K562 (cell line): ENCODE measurements around the gene PROK1. TPM values are rescaled to one million over a fixed set of nuclear protein-coding genes. Genes with fewer than 3 reads are reported as not detected.

Experiments
- ATAC-seq: fragments of 200-7000 bp; cut with Tn5 transposase; 3 replicates; pipeline ENCODE4 v1.9.1; 2020; ENCODE audit warnings: moderate library complexity
- BruUV-seq: library from RNA; stranded (reverse); fragments of 400-500 nt; replicated peaks from 2 replicates; lab custom pipeline; 2021; lab: Mats Ljungman, UMichigan
- CTCF ChIA-PET: fragments of 300-600 bp; formaldehyde crosslinking; extraction: SDS; loops from one replicate; lab custom pipeline; 2021; ENCODE audit warnings: low intra/inter-chr PET ratio; lab: Yijun Ruan, JAX
- POLR2A ChIA-PET: fragments of 300-600, 350-650 bp; sonication (Branson Sonifier 250); formaldehyde crosslinking; extraction: SDS; loops from one replicate; lab custom pipeline; 2021; ENCODE audit warnings: antibody characterized with exemption, inconsistent platforms; lab: Yijun Ruan, JAX
- DNase-seq, 4 experiments: peaks; one replicate each; pipeline versions ENCODE4 v3.0.0 to v3.0.0-alpha.2; 2011 to 2018; ENCODE audit warnings: low spot score in 3 of 4, mixed read lengths in 3 of 4; ENCODE audit errors: extremely low read depth in 1 of 4
- FAIRE-seq: peaks from 2 replicates; lab custom pipeline; 2011; peaks lifted over from hg19 to GRCh38; lab: Jason Lieb, UNC
- H2AFZ ChIP-seq: 2 replicates; pipeline ENCODE4 v1.6.0; 2011; ENCODE audit warnings: low read depth, low read length, control low read depth, inconsistent platforms
- H3K27ac ChIP-seq: fragments of 200-600 bp; 3 replicates; pipeline ENCODE4 v1.8.0; 2011; ENCODE audit warnings: low read depth, mild to moderate bottlenecking, control low read depth, inconsistent platforms, low read length, moderate library complexity, mixed read lengths; ENCODE audit errors: extremely low read depth
- H3K27me3 ChIP-seq, 2 experiments: fragments of 300-600 bp in 1 of 2; 2 replicates in 1 of 2; 3 replicates in 1 of 2; pipeline versions ENCODE4 v1.6.0 to v1.8.0; 2011; ENCODE audit warnings: inconsistent platforms in 2 of 2, low read length in 2 of 2, mild to moderate bottlenecking in 1 of 2, mixed read lengths in 1 of 2, moderate library complexity in 1 of 2; ENCODE audit not compliant: control insufficient read depth in 2 of 2, insufficient read depth in 2 of 2
- H3K36me3 ChIP-seq: fragments of 300-600 bp; 3 replicates; pipeline ENCODE4 v1.8.0; 2011; ENCODE audit warnings: mild to moderate bottlenecking, low read length, inconsistent platforms; ENCODE audit not compliant: control insufficient read depth, insufficient read depth
- H3K4me1 ChIP-seq, 2 experiments: fragments of 200-600 bp in 1 of 2; replicated peaks in 1 of 2; 2 replicates in 1 of 2; 3 replicates in 1 of 2; pipeline versions ENCODE4 v1.5.1 to v1.8.0; 2011; ENCODE audit warnings: inconsistent platforms in 2 of 2, low read length in 2 of 2, mild to moderate bottlenecking in 1 of 2, mixed read lengths in 1 of 2, moderate library complexity in 1 of 2; ENCODE audit not compliant: control insufficient read depth in 2 of 2, insufficient read depth in 2 of 2
- H3K4me2 ChIP-seq: 2 replicates; pipeline ENCODE4 v1.6.1; 2011; ENCODE audit warnings: low read length, control low read depth, inconsistent platforms, mixed read lengths; ENCODE audit not compliant: insufficient read depth
- H3K4me3 ChIP-seq: fragments of 200-600 bp; sonication (generic), shearing (Covaris generic); 2 replicates; pipeline ENCODE4 v1.5.1; 2016; ENCODE audit warnings: control low read depth, inconsistent platforms
- H3K79me2 ChIP-seq: fragments of 200-600 bp; 3 replicates; pipeline ENCODE4 v1.8.0; 2011; ENCODE audit warnings: low read length, inconsistent platforms; ENCODE audit not compliant: control insufficient read depth, insufficient read depth
- H3K9ac ChIP-seq, 2 experiments: 2 replicates each; pipeline versions ENCODE4 v1.6.0 to v1.6.1; 2011; ENCODE audit warnings: low read depth in 2 of 2, low read length in 2 of 2, control low read depth in 1 of 2, inconsistent platforms in 1 of 2, mild to moderate bottlenecking in 1 of 2, mixed read lengths in 1 of 2; ENCODE audit not compliant: insufficient read depth in 1 of 2
- H3K9me1 ChIP-seq: one replicate; pipeline ENCODE4 v1.6.0; 2011; ENCODE audit warnings: inconsistent platforms, mild to moderate bottlenecking, low read length, moderate library complexity; ENCODE audit not compliant: control insufficient read depth, insufficient read depth
- H3K9me3 ChIP-seq: replicated peaks from 2 replicates; pipeline ENCODE4 v1.5.1; 2011; ENCODE audit warnings: low read depth, low read length, inconsistent platforms; ENCODE audit not compliant: control insufficient read depth, insufficient read depth
- H4K20me1 ChIP-seq: replicated peaks from 2 replicates; pipeline ENCODE4 v1.6.1; 2011; ENCODE audit warnings: low read length, inconsistent platforms, mixed read lengths; ENCODE audit not compliant: control insufficient read depth, insufficient read depth
- ARID1B ChIP-seq: fragments of 450-650 bp; IDR thresholded peaks from 2 replicates; pipeline ENCODE4 v1.6.1; 2016; ENCODE audit warnings: antibody characterized with exemption, mild to moderate bottlenecking, inconsistent platforms
- GTF2E2 ChIP-seq: fragments of 200-800 bp; sonication (Bioruptor generic); IDR thresholded peaks from 2 replicates; pipeline ENCODE4 v1.6.1; 2016; ENCODE audit warnings: missing genetic modification characterization, missing compliant biosample characterization
- YY1 ChIP-seq, 3 experiments: IDR thresholded peaks; 2 replicates each; pipeline ENCODE4 v1.6.1; 2011; ENCODE audit warnings: low read length in 2 of 3, mild to moderate bottlenecking in 2 of 3, moderate library complexity in 2 of 3, borderline replicate concordance in 1 of 3, control low read depth in 1 of 3, low read depth in 1 of 3; ENCODE audit not compliant: insufficient read depth in 3 of 3, insufficient replicate concordance in 2 of 3, control insufficient read depth in 1 of 3, insufficient read length in 1 of 3; ENCODE audit errors: extremely low read depth in 1 of 3
- ZFX ChIP-seq: sonication (generic); formaldehyde crosslinking; IDR thresholded peaks from 2 replicates; pipeline ENCODE4 v1.8.0; 2022; ENCODE audit warnings: mild to moderate bottlenecking, missing genetic modification reagents, moderate library complexity
- ZNF77 ChIP-seq: fragments of 250-450 bp; sonication (Bioruptor Pico); IDR thresholded peaks from 2 replicates; pipeline ENCODE4 v1.5.0; 2020
- WGBS: fragments of 100-300 bp; shearing (Covaris generic); methylation state at CpG from one replicate; pipeline ENCODE4 v1.1.6; 2016; ENCODE audit warnings: low coverage, mixed read lengths; ENCODE audit not compliant: insufficient coverage; ENCODE audit errors: missing lambda C conversion rate; 5-methylcytosine and 5-hydroxymethylcytosine counted together
- in situ Hi-C: fragments of 300-500 bp; cut with MboI; formaldehyde crosslinking; loops from 4 replicates; pipeline ENCODE4 v1.15.0; 2018; ENCODE audit warnings: inconsistent platforms, mixed read lengths
- intact Hi-C: fragments of 100-400 bp; cut with micrococcal nuclease; formaldehyde crosslinking; loops from 2 replicates; pipeline ENCODE4 v1.14.2; 2022
- polyA plus RNA-seq, 8 experiments: library from polyadenylated mRNA; depleted of rRNA in 4 of 8; stranded (reverse) in 5 of 8; unstranded in 3 of 8; fragments of >200 nt; fragmentation: Nextera tagmentation in 2 of 8; fragmentation: Illumina TruSeq in 1 of 8; extraction: Ambion mirVana in 2 of 8; extraction: Trizol in 1 of 8; gene quantifications; 2 replicates each; pipeline versions ENCODE4 v1.2.1 to v1.2.3, GENCODE V29; 2011 to 2014; ENCODE audit warnings: inconsistent platforms in 1 of 8, missing spikeins in 1 of 8
- total RNA-seq, 7 experiments: library from RNA; depleted of rRNA in 6 of 7; stranded (reverse); fragments of >200 nt in 6 of 7; fragmentation: Illumina TruSeq in 2 of 7; extraction: Trizol in 2 of 7; gene quantifications; 2 replicates each; pipeline versions ENCODE4 v1.2.1 to v1.2.3, GENCODE V29; 2011 to 2021; ENCODE audit warnings: low replicate concordance in 1 of 7
- TF ChIP-seq, protein P1 (sequence below), 3 experiments: IDR thresholded peaks in 2 of 3; conservative IDR thresholded peaks in 1 of 3; 2 replicates each; pipeline ENCODE4 v1.5.1; 2011 to 2012; ENCODE audit warnings: low read length in 3 of 3, mild to moderate bottlenecking in 3 of 3, control low read depth in 2 of 3, improper control_type of control experiment in 1 of 3, inconsistent platforms in 1 of 3, low read depth in 1 of 3, mixed read lengths in 1 of 3, moderate library complexity in 1 of 3; ENCODE audit not compliant: insufficient read depth in 2 of 3
- TF ChIP-seq, protein P2 (sequence below): sonication (generic); formaldehyde crosslinking; IDR thresholded peaks from 2 replicates; pipeline ENCODE4 v1.8.1; 2023; ENCODE audit warnings: mild to moderate bottlenecking, missing genetic modification reagents
- TF ChIP-seq, protein P3 (sequence below): fragments of 450-650 bp; IDR thresholded peaks from 2 replicates; pipeline ENCODE4 v1.6.1; 2018; ENCODE audit warnings: mild to moderate bottlenecking, low read depth; ENCODE audit not compliant: partially characterized antibody
- TF ChIP-seq, protein P4 (sequence below): fragments of 250-450 bp; sonication (Bioruptor Pico); IDR thresholded peaks from 2 replicates; pipeline ENCODE4 v1.4.0; 2020; ENCODE audit warnings: mild to moderate bottlenecking, moderate library complexity, borderline replicate concordance

The PROK1 gene
- total and polyA plus RNA-seq, 9 of the 15 experiments (the other 6 are each of a cell fraction or from before 2014, with no cell fraction given) = 0.15 TPM; not detected in 8

DNA sequence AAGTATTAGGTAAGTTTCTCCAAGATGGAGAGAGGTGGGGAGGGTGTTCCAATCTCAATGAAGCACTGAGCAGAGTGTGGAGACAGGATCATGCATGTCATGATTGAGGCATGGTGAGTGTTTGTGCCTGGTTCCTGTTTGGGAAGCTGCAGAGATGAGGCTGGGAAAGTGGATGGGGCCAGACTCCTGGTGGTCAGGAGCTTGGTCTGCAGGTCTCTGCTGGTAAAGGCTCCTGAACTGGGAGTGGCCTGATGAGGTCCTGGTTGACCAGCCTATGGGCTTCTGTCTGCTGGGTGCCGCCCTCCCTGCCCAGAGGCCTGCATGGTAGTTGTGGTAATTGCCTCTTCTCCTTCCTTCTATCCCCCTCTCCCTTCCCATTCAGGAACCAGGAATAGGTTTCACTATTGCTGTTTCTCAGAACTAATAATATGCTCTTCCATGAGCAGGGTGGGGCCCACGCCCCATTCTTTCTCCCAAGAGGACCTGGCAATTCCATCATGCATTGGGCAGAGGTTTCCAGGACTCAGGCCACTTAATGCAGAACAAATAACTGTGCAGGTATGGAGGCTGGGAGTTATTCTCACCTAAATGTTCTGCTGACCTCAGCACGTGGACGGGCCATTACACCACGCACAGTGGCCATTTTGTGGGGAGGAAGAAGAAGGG is 24.5 kb downstream of the PROK1 start:
- no peaks in the 10 kb centered on the region; a peak in 3 of 5 replicates for H3K4me1 ChIP-seq
- H2AFZ ChIP-seq = no peak overlapping the region
- intact Hi-C loops = no loop called here
- no peaks in the 10 kb centered on the region for H3K36me3 ChIP-seq
- peak; percentile 94 for ATAC-seq
- no TSS peak for BruUV-seq
- peak; percentile 40 for FAIRE-seq
- peak in 2 of 4 experiments; percentile 61 to 70 for DNase-seq
- no peak overlapping the region for H3K27ac ChIP-seq
- POLR2A ChIA-PET = interaction anchor here (0.8 kb wide), 1 partner anchor 20 kb away, joined by 4 read pairs; no protein-coding TSS in a partner anchor
- no peak overlapping the region for H3K4me2 ChIP-seq
- peaks cover 10% of the 10 kb centered on the region; the same call in 1 of the 2 replicates for H4K20me1 ChIP-seq
- H3K9me3 ChIP-seq = no peaks in the 10 kb centered on the region
- H3K9ac ChIP-seq = no peak overlapping the region
- peaks cover 3% of the 10 kb centered on the region for H3K9me1 ChIP-seq
- CTCF ChIA-PET = no interaction called here
- H3K27me3 ChIP-seq = peaks cover 7 to 35% of the 10 kb centered on the region in 2 experiments; a peak in 4 of 5 replicates
- 7% methylated on average over 5 of the region's 5 CpGs for WGBS
- H3K4me3 ChIP-seq = no peak overlapping the region
- H3K79me2 ChIP-seq = no peaks in the 10 kb centered on the region
- in situ Hi-C loops = no loop called here
- TF ChIP-seq ZFX (CRISPR knock-in tag) = no peak
- TF ChIP-seq, protein P1, sequence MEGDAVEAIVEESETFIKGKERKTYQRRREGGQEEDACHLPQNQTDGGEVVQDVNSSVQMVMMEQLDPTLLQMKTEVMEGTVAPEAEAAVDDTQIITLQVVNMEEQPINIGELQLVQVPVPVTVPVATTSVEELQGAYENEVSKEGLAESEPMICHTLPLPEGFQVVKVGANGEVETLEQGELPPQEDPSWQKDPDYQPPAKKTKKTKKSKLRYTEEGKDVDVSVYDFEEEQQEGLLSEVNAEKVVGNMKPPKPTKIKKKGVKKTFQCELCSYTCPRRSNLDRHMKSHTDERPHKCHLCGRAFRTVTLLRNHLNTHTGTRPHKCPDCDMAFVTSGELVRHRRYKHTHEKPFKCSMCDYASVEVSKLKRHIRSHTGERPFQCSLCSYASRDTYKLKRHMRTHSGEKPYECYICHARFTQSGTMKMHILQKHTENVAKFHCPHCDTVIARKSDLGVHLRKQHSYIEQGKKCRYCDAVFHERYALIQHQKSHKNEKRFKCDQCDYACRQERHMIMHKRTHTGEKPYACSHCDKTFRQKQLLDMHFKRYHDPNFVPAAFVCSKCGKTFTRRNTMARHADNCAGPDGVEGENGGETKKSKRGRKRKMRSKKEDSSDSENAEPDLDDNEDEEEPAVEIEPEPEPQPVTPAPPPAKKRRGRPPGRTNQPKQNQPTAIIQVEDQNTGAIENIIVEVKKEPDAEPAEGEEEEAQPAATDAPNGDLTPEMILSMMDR (IDR thresholded peaks at IDR 0.05 in 2 of 3, conservative IDR thresholded peaks at IDR 0.05 in 1 of 3; ENCODE audit: insufficient read depth in 2 of 3, low read depth in 1 of 3, low read length in 3 of 3) = peak in 1 of 3 experiments; percentile 11; a peak in 1 of 6 replicates
- TF ChIP-seq, protein P2, sequence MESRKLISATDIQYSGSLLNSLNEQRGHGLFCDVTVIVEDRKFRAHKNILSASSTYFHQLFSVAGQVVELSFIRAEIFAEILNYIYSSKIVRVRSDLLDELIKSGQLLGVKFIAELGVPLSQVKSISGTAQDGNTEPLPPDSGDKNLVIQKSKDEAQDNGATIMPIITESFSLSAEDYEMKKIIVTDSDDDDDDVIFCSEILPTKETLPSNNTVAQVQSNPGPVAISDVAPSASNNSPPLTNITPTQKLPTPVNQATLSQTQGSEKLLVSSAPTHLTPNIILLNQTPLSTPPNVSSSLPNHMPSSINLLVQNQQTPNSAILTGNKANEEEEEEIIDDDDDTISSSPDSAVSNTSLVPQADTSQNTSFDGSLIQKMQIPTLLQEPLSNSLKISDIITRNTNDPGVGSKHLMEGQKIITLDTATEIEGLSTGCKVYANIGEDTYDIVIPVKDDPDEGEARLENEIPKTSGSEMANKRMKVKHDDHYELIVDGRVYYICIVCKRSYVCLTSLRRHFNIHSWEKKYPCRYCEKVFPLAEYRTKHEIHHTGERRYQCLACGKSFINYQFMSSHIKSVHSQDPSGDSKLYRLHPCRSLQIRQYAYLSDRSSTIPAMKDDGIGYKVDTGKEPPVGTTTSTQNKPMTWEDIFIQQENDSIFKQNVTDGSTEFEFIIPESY (CRISPR knock-in tag) = no peak
- TF ChIP-seq, protein P3, sequence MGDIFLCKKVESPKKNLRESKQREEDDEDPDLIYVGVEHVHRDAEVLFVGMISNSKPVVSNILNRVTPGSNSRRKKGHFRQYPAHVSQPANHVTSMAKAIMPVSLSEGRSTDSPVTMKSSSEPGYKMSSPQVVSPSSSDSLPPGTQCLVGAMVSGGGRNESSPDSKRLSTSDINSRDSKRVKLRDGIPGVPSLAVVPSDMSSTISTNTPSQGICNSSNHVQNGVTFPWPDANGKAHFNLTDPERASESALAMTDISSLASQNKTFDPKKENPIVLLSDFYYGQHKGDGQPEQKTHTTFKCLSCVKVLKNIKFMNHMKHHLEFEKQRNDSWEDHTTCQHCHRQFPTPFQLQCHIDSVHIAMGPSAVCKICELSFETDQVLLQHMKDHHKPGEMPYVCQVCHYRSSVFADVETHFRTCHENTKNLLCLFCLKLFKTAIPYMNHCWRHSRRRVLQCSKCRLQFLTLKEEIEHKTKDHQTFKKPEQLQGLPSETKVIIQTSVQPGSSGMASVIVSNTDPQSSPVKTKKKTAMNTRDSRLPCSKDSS = no peak
- TF ChIP-seq, protein P4, sequence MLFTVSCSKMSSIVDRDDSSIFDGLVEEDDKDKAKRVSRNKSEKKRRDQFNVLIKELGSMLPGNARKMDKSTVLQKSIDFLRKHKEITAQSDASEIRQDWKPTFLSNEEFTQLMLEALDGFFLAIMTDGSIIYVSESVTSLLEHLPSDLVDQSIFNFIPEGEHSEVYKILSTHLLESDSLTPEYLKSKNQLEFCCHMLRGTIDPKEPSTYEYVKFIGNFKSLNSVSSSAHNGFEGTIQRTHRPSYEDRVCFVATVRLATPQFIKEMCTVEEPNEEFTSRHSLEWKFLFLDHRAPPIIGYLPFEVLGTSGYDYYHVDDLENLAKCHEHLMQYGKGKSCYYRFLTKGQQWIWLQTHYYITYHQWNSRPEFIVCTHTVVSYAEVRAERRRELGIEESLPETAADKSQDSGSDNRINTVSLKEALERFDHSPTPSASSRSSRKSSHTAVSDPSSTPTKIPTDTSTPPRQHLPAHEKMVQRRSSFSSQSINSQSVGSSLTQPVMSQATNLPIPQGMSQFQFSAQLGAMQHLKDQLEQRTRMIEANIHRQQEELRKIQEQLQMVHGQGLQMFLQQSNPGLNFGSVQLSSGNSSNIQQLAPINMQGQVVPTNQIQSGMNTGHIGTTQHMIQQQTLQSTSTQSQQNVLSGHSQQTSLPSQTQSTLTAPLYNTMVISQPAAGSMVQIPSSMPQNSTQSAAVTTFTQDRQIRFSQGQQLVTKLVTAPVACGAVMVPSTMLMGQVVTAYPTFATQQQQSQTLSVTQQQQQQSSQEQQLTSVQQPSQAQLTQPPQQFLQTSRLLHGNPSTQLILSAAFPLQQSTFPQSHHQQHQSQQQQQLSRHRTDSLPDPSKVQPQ (CRISPR knock-in tag) = no peak
- no peak for TF ChIP-seq GTF2E2 (tag)
- peak in 1 of 3 experiments; percentile 28 for TF ChIP-seq YY1 (IDR thresholded peaks at IDR 0.05; ENCODE audit: borderline replicate concordance in 1 of 3, control insufficient read depth in 1 of 3, extremely low read depth in 1 of 3, insufficient read depth in 3 of 3, insufficient read length in 1 of 3, insufficient replicate concordance in 2 of 3, low read depth in 1 of 3, low read length in 2 of 3)
- TF ChIP-seq ARID1B = no peak
- no peak for TF ChIP-seq ZNF77
